Esophagus muscularis mucosa (tissue), 4 donors: ENCODE data around the gene LENEP.

ENCODE experiments used
- CTCF ChIP-seq, 3 experiments: fragments of 200-600 bp in 2 of 3; fragments of 450-650 bp in 1 of 3; sonication (generic) in 2 of 3; IDR thresholded peaks; one replicate each; pipeline ENCODE4 v1.5.1; 2017 to 2019; ENCODE audit warnings: antibody characterized with exemption in 3 of 3, mild to moderate bottlenecking in 2 of 3, moderate library complexity in 1 of 3
- EP300 ChIP-seq: sonication (generic); formaldehyde crosslinking; IDR thresholded peaks from one replicate; pipeline ENCODE4 v1.6.1; 2017; ENCODE audit warnings: antibody characterized with exemption
- POLR2A ChIP-seq: fragments of 450-650 bp; IDR thresholded peaks from one replicate; pipeline ENCODE4 v1.6.1; 2017; ENCODE audit warnings: antibody characterized with exemption, moderate library complexity, mild to moderate bottlenecking, low read depth
- POLR2AphosphoS5 ChIP-seq, 2 donors: sonication (generic); formaldehyde crosslinking; IDR thresholded peaks; one replicate each; pipeline ENCODE4 v1.6.1; 2017; ENCODE audit warnings: antibody characterized with exemption in 2 of 2

GRCh38 chr1:154964359-154964758, 29.0 kb upstream of the LENEP start:
- no peak for TF ChIP-seq CTCF (IDR thresholded peaks at IDR 0.05)
- no peak for TF ChIP-seq POLR2A
- no peak for TF ChIP-seq EP300
- TF ChIP-seq POLR2AphosphoS5 (IDR thresholded peaks at IDR 0.05) = no peak
